GM04503 (cell line): ENCODE measurements around the gene SSX2IP.

Experiments used
- DNase-seq: peaks from one replicate; pipeline ENCODE4 v3.0.0-alpha.2; 2012; ENCODE audit warnings: low read depth

The SSX2IP gene

GRCh38 chr1:84711121-84711520, 20.9 kb upstream of the SSX2IP start:
- DNase-seq = no peak

GRCh38 chr1:84709131-84709530, 18.9 kb upstream of the SSX2IP start:
- DNase-seq = no peak

GRCh38 chr1:84708031-84708430, 17.8 kb upstream of the SSX2IP start:
- DNase-seq = no peak

DNA sequence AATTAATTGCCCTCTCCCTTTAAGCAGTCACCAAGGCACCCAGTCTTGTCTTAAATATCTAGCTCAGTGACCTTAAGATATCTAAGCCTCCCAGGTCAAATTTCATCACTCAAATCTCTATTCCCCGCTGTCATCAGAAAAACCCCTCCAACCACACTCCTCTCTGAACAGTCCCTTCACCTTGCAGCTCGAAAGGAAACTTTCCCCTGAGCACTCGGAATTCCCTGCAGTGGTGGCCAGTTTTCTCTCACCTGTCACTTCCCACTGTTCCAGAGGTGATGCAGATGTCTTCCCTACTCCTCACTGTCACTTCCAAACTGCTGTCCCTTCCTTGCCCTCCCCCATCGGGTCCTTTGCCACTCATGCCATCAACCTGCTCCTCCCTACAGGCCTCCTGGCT, 15.3 kb upstream of the SSX2IP start:
- no peak for DNase-seq

- no peak for DNase-seq
Observed at GRCh38 chr1:84704872-84705417, 14.7 kb upstream of the SSX2IP start.

- no peak for DNase-seq
Observed at GRCh38 chr1:84703431-84703830, 13.2 kb upstream of the SSX2IP start.

- DNase-seq = no peak
Observed at GRCh38 chr1:84702143-84702542, 11.9 kb upstream of the SSX2IP start.

- DNase-seq = no peak
Observed at GRCh38 chr1:84701376-84701775, 11.1 kb upstream of the SSX2IP start.

GRCh38 chr1:84700070-84700469, 9.8 kb upstream of the SSX2IP start:
- DNase-seq = no peak

GRCh38 chr1:84698151-84699110, 8.2 kb upstream of the SSX2IP start:
- DNase-seq = peak; percentile 82

GRCh38 chr1:84693785-84694184, 3.5 kb upstream of the SSX2IP start:
- DNase-seq = no peak

- no peak for DNase-seq
Observed at GRCh38 chr1:84693005-84693404, 2.7 kb upstream of the SSX2IP start.

- no peak for DNase-seq
Observed at GRCh38 chr1:84692391-84692790, 2.1 kb upstream of the SSX2IP start.

DNA sequence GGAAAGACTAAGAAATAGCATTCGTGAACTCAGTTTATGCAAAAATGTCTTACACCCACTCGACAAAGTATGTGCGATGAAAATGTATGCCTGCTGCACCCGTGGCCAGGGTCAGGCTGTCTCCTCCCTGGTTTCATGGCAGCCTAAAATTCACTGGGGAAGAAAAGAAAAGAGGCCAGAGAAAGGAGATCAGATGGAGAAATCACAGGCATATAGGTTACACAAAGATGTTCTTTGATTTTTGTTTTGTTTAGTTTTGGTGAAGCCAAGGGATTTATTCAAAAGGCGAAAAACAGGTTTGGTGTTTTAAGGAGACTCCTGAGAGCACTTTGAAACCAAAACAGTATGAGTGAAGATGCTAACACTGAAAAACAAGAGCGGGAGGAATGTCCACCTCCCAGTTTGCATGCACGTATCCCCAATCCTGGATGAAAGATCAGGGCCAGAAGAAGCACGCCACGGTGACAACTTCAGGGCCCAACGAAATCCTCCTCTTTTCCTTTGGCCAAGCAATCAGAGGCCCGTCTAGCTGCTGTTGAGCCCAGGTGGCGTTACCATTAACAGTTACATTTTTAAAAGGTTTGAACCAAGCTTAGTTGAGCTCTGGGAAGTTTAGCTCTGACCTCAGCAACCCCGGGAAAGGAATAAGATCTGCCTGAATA, 992 bp upstream of the SSX2IP start:
- DNase-seq = no peak

- DNase-seq = no peak
Observed at GRCh38 chr1:84689514-84690396, 506 bp downstream of the SSX2IP start.

- no peak for DNase-seq
Observed at GRCh38 chr1:84688463-84689061, 1.7 kb downstream of the SSX2IP start.

DNA sequence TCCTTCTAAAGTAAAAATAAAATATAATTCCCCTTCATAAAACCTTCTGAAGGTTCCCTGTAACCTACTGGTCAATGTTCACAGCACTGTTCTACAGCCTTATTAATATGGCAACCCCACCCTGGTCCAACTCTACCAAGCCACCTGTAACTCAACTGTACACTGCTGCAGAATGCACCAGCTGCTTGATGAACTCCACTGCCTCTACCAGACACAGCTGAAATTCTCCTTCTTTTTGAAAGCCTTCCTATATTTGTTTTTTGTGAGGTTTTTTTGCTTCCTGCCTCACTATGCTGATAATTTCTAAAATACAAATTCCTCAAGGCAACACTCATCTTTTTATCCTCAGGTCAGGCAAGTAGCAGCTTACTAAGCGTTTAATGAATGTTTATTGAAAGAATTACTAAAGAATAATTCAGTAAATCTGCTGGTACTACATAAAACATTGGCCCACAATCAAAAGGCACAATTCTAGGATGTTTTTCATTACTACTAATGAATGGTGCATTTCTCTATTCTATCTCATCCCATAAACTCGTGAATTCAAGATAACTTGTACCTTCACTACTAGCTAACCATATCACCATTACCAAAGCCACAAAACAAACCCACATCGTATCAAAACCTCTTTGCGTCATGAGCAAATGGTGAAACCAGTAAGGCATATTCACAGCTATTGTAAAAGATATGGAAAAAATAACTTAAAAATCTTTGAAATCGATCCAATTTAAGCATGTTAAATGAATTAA, 2.4 kb downstream of the SSX2IP start:
- DNase-seq = peak; percentile 42

GRCh38 chr1:84686223-84686622, 4.0 kb downstream of the SSX2IP start:
- no peak for DNase-seq

DNA sequence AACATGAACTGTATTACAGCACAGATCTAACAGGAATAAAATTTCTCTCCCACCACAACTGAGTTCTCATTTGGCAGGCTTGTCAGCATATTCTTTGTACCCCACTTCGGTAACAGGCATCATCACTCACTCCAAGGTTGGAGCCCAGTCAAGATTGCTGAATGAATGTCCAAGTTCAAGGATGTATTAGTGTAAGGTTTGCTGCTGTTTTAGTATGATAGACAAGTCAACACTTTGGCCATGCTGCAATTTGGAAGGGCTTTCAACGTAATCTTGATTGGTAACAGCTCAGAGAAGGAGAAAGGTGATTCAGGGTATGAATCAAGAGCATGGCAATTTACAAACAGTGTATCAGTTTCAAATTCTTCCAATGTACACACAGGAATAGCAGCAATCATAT, 6.8 kb downstream of the SSX2IP start:
- no peak for DNase-seq

DNA sequence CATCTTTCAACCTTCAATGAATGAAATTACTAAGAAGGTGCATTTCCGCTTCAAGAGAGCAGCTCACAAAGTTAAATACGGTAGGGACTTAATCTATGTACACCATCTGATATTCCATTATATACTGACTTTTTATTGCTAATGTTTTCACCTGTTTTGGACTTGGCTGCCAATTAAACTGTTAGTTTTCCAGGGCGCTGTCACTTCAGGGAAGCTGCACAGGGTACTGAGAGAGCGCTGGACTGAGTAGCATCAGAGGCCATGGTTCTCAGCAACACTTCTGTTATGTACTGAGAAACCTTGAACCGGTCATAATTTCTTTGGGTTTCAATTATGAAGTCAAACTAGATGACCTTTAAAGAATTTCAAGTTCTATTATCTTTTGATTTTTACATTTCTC, 8.2 kb downstream of the SSX2IP start:
- no peak for DNase-seq
